HG03558 (cell line): ENCODE results near the gene SYTL1.

ENCODE experiments used
- ATAC-seq: cut with Tn5 transposase; IDR thresholded peaks from one replicate; pipeline ENCODE4 v1.9.1; 2021; ENCODE audit warnings: moderate number of reproducible peaks; ENCODE audit not compliant: unreplicated experiment; ENCODE audit errors: extremely low read depth

SYTL1 gene

DNA sequence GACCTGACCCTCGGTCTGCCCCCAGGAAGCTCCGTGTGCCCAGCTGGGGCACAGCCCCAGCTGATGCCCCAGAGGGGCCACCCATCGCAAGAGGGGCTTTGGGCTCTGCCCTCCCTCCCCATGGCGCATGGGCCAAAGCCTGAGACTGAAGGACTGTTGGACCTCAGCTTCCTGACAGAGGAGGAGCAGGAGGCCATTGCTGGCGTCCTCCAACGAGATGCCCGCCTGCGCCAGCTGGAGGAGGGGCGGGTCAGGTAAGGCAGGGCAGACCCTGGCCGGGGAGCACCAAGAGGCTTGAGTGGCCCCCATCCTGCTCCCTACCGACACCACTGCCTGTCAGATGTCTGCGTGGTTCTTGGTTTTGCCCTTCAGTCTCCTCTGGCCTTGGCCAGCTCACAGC is 3.5 kb downstream of the SYTL1 start:
- no peak for ATAC-seq

DNA sequence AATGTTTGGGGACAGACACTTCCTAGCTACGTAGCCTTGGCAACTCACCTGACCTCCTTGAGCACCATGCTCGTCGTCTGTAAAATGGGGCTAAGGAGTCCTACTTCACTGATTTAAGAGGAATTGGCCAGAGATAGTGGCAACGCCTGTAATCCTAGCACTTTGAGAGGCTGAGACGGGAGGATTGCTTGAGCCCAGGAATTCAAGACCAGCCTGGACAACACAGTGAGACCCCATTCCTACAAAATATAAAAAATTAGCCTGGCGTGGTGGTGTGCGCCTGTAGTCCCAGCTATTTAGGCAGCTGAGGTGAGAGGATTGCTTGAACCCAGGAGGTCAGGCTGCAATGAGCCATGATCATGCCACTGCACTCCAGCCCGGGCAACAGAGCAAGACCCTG is 4.5 kb downstream of the SYTL1 start:
- ATAC-seq = no peak

DNA sequence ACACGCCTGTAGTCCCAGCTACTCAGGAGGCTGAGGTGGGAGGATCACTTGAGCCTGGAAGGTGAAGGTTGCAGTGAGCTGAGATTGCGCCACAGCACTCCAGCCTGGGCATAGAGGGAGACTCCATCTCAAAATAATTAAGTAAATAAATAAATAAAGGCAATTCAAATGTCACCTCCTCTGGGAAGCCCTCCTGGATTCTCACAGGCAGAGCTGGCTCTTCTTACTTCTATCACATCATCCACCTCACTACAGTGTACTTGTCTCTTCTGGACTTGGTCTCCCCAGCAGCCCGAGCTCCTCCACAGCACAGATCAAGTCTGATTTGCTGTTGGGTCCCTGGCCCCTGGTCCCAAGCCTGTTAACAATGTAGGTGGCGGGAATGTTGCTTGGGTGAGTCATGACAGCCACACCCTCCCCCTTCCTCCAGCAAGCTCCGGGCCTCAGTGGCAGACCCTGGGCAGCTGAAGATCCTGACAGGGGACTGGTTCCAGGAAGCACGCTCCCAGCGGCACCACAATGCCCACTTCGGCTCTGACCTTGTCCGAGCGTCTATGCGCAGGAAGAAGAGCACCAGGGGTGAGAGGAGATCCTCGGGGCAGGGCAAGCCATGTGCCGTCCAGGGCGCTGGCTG is 5.3 kb downstream of the SYTL1 start:
- no peak for ATAC-seq

DNA sequence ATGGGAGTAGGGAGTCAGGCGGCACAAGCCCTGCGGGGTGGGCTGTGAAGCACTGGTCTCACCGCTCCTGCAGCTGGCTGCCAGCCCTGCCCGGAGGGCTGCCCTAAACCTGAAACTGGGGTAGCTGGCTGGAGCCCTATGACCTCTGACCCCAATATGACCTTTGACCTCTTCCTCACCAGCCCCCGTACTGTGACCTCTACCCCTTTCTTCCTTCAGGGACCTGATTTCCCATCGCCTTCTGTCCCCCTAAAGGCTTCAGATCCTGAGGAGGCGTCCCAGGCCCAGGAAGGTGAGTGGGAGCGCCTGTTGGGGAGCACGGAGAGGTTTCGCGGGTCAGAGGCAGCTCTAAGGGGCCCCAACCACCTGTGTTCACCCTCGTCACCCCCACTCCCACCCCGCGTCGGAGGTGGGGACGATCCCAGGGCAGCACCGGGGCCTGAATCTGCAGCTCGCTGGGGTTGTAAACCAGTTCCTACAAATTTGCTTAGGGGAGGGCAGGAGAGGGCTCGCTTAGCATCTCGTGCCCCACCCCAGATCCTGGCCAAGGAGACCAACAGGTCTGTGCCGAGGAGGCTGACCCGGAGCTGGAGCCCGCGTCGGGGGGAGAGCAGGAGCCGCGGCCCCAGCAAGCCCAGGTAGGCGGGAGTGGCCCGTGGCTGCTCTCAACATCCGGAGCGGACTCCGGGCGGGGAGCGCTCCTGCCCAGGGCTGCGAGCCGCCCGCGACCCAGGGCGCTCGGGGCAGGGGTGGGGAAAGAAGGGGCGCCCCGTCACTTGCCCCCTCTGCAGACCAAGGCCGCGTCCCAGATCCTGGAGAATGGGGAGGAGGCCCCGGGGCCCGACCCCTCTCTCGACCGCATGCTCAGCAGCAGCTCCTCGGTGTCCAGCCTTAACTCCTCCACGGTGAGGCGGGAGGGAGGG is 7.3 kb downstream of the SYTL1 start:
- no peak for ATAC-seq

DNA sequence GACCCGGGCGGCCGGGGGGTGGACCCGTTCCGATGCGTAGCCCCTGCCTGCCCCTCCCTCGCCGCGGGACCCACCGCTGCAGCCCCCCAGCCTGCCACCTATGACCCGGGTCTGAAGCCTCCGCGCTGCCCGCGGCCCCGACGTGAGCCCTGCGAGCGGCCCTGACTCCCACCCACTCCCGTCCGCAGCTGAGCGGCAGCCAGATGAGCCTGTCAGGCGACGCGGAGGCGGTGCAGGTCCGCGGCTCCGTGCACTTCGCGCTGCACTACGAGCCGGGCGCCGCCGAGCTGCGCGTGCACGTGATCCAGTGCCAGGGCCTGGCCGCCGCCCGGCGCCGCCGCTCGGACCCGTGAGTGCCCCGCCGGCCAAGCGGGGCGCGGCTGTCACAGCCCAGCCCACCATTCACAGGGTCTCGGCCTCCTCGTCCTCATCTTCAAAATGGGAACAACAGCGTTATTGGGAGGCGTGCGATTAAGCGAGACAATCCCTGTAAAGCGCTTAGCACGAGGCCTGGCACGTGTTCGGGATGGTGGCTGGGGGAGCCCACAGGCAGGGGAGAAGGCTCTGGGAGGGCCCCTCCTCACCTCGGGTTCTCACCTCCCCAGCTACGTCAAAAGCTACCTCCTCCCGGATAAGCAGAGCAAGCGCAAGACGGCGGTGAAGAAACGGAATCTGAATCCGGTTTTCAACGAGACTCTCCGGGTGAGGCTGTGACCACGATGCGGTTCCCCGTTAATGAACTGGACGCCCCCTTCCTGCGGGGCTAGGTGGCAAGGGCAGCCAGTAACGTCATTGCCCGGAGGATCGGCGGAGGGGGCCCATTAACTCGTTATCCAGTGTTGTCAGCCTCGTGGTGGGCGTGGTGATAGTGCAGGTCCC is 8.2 kb downstream of the SYTL1 start:
- no peak for ATAC-seq

DNA sequence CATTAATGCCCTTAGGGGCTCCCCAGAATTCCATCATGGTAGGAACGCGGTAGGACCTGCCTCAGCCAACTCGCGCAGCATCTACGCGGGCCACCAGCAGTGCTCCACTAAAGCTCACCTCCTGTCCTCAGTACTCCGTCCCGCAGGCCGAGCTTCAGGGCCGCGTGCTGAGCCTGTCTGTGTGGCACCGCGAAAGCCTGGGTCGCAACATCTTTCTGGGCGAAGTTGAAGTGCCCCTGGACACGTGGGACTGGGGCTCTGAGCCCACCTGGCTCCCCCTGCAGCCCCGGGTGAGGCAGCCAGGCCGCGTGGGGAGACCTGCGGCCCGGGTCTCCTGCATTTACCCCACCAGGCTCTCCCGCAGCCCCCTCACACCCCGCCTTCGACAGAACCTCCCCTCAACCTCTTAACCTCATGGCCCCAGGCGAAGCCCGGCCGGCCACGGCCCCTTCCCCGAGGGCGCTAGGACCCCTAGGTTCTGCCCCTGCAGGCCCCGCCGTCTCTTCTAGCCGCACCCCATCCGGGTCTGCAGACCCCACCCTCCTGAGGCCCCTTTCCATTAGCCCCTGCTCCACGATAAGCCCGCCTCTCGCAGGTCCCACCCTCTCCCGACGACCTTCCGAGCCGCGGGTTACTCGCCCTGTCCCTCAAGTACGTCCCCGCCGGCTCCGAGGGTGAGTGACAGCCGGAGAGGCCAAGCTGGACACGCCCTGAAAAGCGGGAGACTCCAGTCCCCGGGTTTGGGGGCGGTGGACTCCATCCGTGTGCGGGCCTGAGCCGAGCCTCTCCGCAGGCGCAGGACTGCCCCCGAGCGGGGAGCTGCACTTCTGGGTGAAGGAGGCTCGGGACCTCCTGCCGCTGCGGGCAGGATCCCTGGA is 9.1 kb downstream of the SYTL1 start:
- no peak for ATAC-seq

DNA sequence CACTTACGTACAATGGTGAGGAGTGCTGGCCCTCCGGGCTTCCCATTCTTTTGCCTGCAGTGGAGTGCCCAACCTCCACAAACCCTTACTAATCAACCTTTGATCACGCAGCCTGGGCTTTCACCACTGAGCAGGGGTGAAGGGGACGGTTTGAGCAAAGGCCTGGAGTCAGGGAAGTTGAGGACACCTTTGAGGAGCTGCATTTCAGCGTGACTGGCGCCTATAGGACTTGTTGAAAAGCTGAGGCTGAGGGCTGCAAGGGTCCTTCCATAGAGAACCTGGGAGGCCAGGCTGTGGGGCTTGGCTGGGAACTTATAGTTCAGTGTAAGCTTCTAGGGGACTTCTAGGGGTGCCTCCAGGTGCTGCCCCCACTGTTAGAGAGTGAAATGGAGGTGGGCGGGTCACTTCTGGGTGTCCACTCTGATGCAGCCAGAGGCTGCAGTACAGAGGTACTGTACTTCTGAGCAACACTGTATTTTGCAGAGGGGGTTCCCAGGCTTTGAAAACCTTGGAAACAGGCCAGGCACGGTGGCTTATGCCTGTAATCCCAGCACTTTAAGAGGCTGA is 9.8 kb downstream of the SYTL1 start:
- ATAC-seq = no peak

DNA sequence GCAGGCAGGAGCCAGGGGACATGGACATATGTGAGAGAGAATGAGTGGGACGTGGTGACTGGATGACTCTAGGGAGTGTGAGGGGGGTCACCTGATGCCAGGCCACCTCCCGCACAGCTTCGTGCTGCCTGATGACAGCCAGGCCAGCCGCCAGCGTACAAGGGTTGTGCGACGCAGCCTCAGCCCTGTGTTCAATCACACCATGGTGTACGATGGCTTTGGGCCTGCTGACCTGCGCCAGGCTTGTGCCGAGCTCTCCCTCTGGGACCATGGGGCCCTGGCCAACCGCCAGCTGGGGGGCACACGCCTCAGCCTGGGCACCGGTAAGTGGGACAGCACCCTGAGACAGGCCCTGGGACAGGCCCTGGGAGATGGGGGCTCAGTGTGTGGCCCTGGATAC is 11.3 kb downstream of the SYTL1 start:
- ATAC-seq = no peak

DNA sequence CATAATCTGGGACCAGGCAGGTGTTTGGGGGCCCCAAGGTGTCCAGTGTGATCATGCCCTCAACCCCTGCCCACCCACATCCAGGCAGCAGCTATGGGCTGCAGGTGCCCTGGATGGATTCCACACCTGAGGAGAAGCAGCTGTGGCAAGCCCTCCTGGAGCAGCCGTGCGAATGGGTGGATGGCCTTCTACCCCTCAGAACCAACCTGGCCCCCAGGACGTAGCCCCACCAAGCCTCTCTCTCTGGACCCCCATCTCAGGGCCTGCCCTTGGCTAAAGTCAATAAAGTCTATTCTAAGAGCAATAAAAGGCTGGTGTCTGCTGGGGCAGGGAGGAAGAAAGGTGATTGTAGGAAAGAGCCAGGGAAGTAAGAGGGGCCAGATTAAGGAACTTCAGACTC is 11.8 kb downstream of the SYTL1 start:
- ATAC-seq = no peak

DNA sequence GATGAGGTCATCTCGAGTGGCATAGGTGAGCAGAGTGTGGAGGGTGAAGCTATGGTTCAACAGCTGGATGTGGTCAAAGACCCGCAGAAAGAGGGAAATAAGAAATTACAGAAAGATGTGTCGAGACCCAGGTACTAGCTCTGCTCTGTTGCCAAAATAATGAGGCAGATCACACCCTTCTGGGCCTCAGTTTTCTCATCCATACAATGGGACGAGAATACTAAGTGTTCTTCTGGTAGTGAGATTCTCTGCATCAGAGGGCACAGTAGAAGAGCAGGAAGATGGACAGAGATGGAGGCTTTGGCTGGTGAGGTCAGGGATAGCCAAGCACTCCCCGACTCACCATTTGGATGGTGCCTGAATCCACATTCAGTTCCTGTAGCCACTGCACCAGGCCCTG is 13.9 kb downstream of the SYTL1 start:
- ATAC-seq = no peak

DNA sequence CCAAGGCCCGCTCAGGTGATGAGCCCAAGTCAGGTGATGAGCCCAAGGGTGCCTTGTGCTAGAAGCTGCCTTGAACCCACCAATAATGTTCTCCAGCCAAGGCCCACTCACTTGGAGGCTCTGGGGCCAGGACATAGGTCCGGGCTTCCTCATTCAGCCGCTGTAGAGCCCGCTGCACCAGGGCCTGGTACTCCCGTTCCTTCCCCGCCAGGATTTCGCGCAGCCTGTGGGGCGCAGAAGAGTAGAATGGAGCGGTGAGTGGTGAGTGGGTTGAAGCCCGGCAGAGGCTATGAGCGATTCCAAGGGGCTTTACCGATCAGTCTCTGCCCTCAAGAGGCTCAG is 14.4 kb downstream of the SYTL1 start:
- ATAC-seq = no peak

DNA sequence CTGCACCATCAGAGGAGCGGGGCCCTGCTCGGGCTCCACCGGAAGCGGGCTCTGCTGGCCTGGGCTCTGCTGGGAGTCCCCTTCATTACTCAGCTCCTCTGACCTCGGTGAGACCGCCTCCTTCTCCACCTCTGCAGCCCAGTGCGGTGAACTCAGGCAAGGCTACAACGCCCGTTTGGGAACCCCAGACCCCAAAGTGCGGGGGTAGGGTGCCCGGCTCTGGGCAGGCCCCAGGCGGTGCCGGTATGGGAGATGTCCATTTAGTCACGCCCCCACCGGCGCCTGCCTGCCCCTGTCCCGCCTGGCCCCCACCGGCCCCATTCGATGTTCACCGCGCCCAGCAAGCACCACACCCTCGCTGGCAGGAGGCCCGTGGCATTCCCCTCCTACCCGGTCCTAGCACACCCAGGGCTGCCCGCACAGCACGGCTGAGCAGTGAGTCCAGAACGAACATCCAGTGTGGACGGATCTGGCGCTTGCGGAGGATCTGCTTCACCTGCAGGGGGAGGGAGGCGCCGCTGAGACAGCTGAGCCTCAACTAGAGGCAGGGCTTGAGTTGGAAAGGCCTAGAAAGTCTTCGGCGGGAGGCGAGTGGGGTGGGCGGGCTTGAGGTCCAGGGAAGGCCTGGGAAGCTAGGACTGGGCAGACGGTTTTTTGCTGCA is 14.9 kb downstream of the SYTL1 start:
- no peak for ATAC-seq

DNA sequence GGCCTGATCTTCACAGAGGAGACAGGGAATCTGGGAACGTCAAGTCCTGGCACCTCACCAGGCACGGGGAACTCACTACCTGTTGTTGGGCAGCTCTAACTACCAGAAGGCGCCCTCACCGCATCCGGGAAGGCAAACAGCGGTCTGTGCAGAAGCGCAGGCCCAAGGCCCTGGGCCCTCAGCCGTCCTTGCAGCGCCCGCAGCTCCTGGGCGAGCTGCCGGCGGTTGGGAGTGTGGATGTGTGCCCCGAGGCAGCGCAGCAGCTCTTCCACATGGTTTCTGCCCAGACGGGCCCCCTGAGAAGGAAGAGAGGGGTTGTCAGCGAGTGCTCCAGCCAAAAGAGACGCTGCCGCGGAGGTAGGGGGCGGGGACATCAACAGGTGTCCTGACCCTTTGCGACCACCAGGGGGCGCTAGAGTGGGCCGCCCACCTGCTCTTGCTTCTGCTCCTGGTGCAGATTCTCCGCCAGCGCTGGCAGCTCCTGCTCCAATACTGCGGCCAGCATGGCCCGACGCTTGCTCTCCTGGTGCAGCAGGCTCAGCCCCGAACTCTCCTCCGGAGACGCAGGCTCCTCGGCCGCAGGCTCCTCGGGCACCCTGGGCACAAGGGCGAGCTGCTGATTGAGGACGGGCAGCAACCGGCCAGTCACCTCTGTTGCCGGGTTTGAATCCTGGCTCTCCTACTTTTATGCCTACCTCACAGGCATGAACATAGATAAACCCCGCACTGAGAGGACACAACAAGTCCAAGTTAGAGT is 15.6 kb downstream of the SYTL1 start:
- no peak for ATAC-seq

DNA sequence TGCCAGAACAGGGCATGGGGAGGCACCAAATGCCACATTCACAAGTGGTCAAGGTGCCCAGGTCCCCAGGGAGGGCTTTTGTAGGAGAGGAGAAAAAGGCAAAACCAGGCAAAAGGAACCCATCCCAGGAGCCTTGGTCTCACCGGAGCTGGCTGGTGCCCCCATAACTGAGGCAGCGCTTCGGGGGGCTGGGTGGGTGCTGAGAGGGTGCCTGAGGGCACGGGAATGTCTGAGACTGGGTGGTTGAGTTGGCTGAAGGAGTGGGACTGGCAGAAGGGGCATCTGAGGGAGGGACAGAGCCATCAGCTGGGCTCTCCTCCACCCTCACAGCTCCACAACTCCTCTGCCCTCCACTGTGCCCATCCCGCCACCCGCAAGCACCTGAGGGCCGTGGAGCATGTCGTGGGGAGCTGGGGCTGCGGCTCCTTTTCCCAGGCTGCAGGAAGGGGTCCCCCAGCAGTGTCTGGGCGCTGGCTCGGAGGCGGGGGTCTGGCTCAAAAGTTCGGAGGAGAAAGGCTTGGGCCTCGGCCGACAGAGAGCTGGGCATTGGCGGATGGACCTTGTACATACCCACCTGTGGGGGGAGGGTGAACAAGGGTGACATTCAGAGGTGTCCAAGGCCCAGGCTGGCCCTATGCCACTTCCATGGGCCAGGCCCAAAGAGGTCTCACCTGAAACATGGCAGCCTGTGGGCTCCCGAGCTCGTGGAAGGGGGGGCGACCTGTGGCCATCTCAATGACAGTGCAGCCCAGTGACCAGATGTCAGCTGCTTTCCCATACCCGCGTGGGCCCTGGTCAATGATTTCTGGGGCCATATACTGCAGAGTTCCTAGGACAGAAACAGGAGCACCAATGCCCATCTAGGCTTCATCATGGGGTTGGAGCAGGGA is 16.5 kb downstream of the SYTL1 start:
- ATAC-seq = no peak

DNA sequence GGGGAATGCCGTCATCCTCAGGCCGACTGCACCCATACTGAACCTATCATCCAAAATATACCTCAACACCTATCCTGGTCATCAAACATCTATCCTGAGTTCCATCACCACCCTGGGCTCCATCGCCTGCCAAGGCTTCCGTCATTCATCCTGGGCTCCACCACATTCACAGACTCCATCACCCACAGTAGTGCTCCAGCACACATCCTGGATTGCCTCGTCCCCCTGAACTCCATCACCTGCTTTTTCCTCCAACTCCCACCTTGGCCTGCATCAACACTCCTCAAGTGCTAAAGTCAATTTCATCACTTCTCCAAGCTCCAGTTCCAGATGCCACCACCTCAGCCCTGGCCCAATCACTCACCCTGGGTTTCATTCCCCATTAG is 17.1 kb downstream of the SYTL1 start:
- no peak for ATAC-seq

DNA sequence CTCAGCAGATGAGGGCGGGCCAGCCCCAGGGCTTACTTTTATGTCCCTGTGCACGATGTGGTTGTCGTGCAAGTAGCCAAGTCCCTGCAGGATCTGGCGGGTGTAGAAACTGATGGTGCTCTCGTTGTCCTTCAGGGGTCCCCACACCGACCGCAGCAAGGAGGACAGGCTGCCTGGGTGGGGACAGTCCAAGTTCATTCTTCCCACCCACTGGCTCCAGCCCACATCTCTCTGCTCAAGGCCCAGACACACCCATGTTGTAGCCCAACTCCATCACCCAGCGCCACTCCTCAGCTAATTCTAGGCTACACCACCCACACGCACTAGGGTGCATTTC is 18.0 kb downstream of the SYTL1 start:
- ATAC-seq = no peak

DNA sequence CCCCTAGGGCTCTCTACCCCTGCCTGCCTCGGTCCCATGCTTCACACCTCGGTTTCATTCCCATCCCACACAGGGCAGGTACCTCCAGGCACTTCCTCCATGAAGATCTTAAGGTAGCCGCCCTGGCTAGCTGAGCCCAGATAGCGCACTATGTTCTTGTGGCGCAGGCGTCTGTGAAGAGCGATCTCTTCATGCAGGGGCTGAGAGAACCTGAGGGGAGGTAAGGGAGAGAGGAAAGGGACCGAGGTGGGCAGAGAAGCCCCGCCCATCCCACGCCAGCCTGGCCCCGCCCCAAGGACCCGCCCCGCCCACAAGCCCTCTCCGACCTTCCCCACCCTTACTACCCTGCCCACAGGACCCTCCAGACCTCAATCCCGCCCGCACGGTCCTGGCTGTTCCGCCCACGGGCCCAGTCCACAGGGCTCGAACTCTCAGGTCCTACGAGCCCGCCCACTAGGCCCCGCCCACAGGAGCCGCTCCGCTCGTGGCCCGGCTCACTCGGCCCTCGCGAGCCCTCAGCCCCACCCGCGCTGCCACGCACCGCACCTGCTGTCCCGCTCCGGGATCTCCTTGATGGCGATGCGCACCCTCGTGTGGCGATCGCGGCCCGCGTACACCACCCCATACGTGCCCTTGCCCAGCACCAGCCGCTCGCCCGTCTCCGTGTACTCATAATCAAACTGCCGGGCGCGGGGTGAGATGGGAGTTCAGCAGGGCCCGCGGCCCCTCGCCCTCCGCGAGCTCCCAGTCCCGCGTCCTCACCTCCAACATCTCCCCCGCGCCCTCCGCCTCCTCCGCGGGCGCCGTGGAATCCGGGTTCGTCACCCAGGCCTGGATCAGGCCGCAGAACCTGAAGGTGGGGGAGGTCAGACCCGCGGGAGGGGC is 18.6 kb downstream of the SYTL1 start:
- ATAC-seq = no peak
